ENCODE results near the gene RHNO1. TPM values are rescaled to one million over a fixed set of nuclear protein-coding genes. Genes with fewer than 3 reads are reported as not detected.
A peak's percentile ranks its signal among the peaks of the same experiment; 100 is the strongest.

The RHNO1 gene
- total RNA-seq, 3 donors from 2014 or later (not counting 1 experiment from before 2014, with no cell fraction given) = 9.2 to 13.6 (median 9.4) TPM

DNA sequence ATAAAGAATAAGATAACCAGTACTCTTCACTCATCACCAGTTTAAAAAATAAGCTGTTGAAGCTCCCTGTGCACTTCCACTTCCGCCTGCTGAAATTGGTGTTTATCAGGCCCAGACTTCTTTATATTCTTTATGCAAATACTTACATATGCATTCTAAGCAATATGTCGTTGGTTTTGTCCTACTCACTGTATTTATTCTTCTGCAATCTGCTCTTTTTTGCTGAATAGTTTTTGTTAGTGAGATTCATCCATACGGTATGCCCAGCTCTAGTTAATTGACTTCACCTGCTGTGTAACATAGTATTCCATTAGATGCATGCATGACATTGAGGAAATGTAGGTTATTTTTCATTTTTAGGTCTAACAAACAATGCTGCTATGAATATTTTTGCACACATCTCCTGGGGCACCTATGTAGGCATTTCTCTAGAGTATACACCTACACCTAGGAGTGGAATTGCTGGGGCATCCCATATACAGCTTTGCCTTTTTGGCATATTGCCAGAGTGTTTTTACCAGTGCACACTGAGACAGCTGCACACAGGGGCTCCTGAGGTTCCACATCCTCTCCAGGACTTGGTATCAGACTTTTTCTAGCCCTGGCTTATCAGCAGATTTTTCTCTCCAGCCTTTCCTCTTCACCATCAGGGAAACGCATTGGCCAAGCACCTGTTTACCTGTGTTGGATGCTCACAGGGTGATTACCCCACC is 41.2 kb upstream of the RHNO1 start:
- H3K4me3 ChIP-seq (ENCODE audit: low read length) = no peak overlapping the region
- H3K27me3 ChIP-seq (ENCODE audit: control insufficient read depth, insufficient read depth, low read length) = no peaks in the 10 kb centered on the region
- H3K4me1 Mint-ChIP-seq = peaks cover 6 to 12% of the 10 kb centered on the region in 2 donors
- DNase-seq (no peak), ATAC-seq (no peak)
- no peak overlapping the region for H3K4me3 Mint-ChIP-seq
- H3K36me3 ChIP-seq (ENCODE audit: control insufficient read depth, insufficient read depth, low read length) = peaks cover 10% of the 10 kb centered on the region
- H3K27ac ChIP-seq (ENCODE audit: low read length) = no peak overlapping the region
- 95% methylated on average over 4 of the region's 4 CpGs for WGBS (ENCODE audit: insufficient coverage)
- H3K36me3 Mint-ChIP-seq = peaks cover 8% of the 10 kb centered on the region
- peak overlapping the region in 1 of 2 donors; percentile 20 for H3K27ac Mint-ChIP-seq
- H3K4me1 ChIP-seq (ENCODE audit: control insufficient read depth, insufficient read depth, low read length) = no peaks in the 10 kb centered on the region
- no peaks in the 10 kb centered on the region for H3K9me3 ChIP-seq (ENCODE audit: control insufficient read depth, insufficient read depth, low read length)
- TF ChIP-seq, protein P1, sequence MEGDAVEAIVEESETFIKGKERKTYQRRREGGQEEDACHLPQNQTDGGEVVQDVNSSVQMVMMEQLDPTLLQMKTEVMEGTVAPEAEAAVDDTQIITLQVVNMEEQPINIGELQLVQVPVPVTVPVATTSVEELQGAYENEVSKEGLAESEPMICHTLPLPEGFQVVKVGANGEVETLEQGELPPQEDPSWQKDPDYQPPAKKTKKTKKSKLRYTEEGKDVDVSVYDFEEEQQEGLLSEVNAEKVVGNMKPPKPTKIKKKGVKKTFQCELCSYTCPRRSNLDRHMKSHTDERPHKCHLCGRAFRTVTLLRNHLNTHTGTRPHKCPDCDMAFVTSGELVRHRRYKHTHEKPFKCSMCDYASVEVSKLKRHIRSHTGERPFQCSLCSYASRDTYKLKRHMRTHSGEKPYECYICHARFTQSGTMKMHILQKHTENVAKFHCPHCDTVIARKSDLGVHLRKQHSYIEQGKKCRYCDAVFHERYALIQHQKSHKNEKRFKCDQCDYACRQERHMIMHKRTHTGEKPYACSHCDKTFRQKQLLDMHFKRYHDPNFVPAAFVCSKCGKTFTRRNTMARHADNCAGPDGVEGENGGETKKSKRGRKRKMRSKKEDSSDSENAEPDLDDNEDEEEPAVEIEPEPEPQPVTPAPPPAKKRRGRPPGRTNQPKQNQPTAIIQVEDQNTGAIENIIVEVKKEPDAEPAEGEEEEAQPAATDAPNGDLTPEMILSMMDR (IDR thresholded peaks at IDR 0.05) = no peak
- H3K9me3 Mint-ChIP-seq = no peaks in the 10 kb centered on the region
- intact Hi-C loops (cut with micrococcal nuclease) = no loop called here
- H3K27me3 Mint-ChIP-seq (ENCODE audit: low read depth in 2 of 2) = peaks cover 0 to 2% of the 10 kb centered on the region in 2 donors

DNA sequence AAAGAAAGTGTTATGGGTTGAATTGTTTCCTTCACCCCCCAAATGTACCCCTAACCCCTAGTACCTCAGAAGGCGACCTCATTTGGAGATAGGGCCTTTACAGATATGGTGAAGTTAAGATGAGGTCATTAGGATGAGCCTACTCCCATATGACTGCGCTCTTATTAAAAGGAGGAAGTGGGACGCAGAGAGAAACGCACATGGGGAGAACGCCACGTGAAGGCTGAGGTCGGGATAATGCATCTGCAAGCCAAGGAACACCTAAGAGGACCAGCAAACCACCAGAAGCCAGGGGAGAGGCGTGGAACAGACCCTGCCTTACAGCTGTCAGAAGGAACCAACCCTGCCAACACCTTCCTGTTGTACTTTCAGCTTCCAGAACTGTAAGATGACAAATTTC is 40.4 kb upstream of the RHNO1 start:
- ATAC-seq (no peak), DNase-seq (no peak)
- no peaks in the 10 kb centered on the region for H3K9me3 Mint-ChIP-seq
- Histone ChIP-seq H3K4me1 (ENCODE audit: control insufficient read depth, insufficient read depth, low read length) (no peaks in the 10 kb centered on the region), H3K4me3 (ENCODE audit: low read length) (no peak overlapping the region), H3K36me3 (ENCODE audit: control insufficient read depth, insufficient read depth, low read length) (peaks cover 10% of the 10 kb centered on the region), H3K27ac (ENCODE audit: low read length) (no peak overlapping the region), H3K27me3 (ENCODE audit: control insufficient read depth, insufficient read depth, low read length) (no peaks in the 10 kb centered on the region), H3K9me3 (ENCODE audit: control insufficient read depth, insufficient read depth, low read length) (no peaks in the 10 kb centered on the region)
- H3K27ac Mint-ChIP-seq = no peak overlapping the region
- TF ChIP-seq, protein P1 (IDR thresholded peaks at IDR 0.05) = no peak
- H3K27me3 Mint-ChIP-seq (ENCODE audit: low read depth in 2 of 2) = peaks cover 0 to 2% of the 10 kb centered on the region in 2 donors
- intact Hi-C loops (cut with micrococcal nuclease) = no loop called here
- 79% methylated on average over 7 of the region's 8 CpGs for WGBS (ENCODE audit: insufficient coverage)
- no peak overlapping the region for H3K4me3 Mint-ChIP-seq
- peaks cover 8% of the 10 kb centered on the region for H3K36me3 Mint-ChIP-seq
- H3K4me1 Mint-ChIP-seq = peaks cover 6 to 12% of the 10 kb centered on the region in 2 donors

DNA sequence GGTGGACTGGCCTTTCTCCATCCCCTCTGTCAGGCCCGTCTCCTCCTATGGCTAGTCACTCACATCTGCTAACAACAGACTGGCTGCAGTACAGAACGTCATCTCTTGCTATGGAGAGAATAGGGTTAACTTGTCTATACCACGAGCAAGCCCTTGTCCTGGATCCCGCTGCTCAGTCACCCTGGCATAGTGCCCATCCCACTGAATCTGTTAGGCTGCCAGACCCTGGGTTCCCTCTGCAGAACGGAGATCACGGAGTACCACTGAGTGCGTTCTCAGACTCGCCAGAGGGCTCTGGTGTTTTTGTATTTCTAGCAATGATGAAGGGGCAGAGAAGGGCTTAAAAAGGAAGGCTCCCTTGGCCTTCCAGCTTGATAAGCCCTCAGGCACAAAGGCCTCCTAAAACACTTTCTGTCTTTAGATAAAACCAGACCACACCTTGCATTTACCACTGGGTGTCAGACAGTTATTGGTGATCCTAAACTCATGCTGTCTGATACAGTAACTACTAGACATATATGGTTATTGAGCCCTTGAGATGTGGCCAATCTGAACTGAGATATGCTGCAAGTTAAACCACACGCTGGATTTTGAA is 35.9 kb upstream of the RHNO1 start:
- H3K9me3 Mint-ChIP-seq = no peaks in the 10 kb centered on the region
- 88% methylated on average over 9 of the region's 9 CpGs for WGBS (ENCODE audit: insufficient coverage)
- intact Hi-C loops (cut with micrococcal nuclease) = no loop called here
- H3K27ac ChIP-seq (ENCODE audit: low read length) = no peak overlapping the region
- no peaks in the 10 kb centered on the region for H3K27me3 Mint-ChIP-seq (ENCODE audit: low read depth in 2 of 2)
- no peak overlapping the region for H3K27ac Mint-ChIP-seq
- no peak overlapping the region for H3K4me3 Mint-ChIP-seq
- H3K36me3 ChIP-seq (ENCODE audit: control insufficient read depth, insufficient read depth, low read length) = peaks cover 12% of the 10 kb centered on the region
- H3K4me1 ChIP-seq (ENCODE audit: control insufficient read depth, insufficient read depth, low read length) = no peaks in the 10 kb centered on the region
- TF ChIP-seq, protein P1 (IDR thresholded peaks at IDR 0.05) = no peak
- no peaks in the 10 kb centered on the region for H3K9me3 ChIP-seq (ENCODE audit: control insufficient read depth, insufficient read depth, low read length)
- ATAC-seq (no peak), DNase-seq (no peak)
- no peak overlapping the region for H3K4me3 ChIP-seq (ENCODE audit: low read length)
- H3K4me1 Mint-ChIP-seq = no peaks in the 10 kb centered on the region
- H3K36me3 Mint-ChIP-seq = peaks cover 8% of the 10 kb centered on the region
- H3K27me3 ChIP-seq (ENCODE audit: control insufficient read depth, insufficient read depth, low read length) = no peaks in the 10 kb centered on the region

Measured in natural killer cell (primary cell).